Heart left ventricle (tissue), 16 donors: ENCODE results near the gene ARPIN. TPM values are rescaled to one million over a fixed set of nuclear protein-coding genes. Genes with fewer than 3 reads are reported as not detected.
"Not testable (repeated sequence)": the region's sequence is repeated elsewhere in the genome, so short reads cannot be mapped to it uniquely, and the experiment has no call there.

Experiments used
- ATAC-seq, 4 donors: fragments of 200-7000 bp; cut with Tn5 transposase; one replicate each; pipeline ENCODE4 v1.9.1; 2020 to 2022; ENCODE audit warnings: moderate library complexity in 4 of 4, mild to moderate bottlenecking in 3 of 4, moderate number of reproducible peaks in 1 of 4
- DNase-seq, 5 donors: peaks; one replicate each; pipeline ENCODE4 v3.0.0-alpha.2; 2020
- H3K27ac ChIP-seq, 12 donors: fragments of 200-600 bp; sonication (generic) in 4 of 12; one replicate each; pipeline versions ENCODE4 v1.5.0 to v1.8.0; 2016 to 2022; ENCODE audit warnings: mild to moderate bottlenecking in 2 of 12
- H3K27me3 ChIP-seq, 9 donors: fragments of 200-600 bp; sonication (generic) in 2 of 9; one replicate each; pipeline versions ENCODE4 v1.5.1 to v1.8.0; 2016 to 2022; ENCODE audit warnings: mild to moderate bottlenecking in 3 of 9
- H3K36me3 ChIP-seq, 9 donors: fragments of 200-600 bp; sonication (generic) in 2 of 9; one replicate each; pipeline versions ENCODE4 v1.5.0 to v1.8.0; 2018 to 2022; ENCODE audit warnings: mild to moderate bottlenecking in 2 of 9
- H3K4me1 ChIP-seq, 12 donors: fragments of 200-600 bp; sonication (generic) in 4 of 12; one replicate each; pipeline versions ENCODE4 v1.5.0 to v1.8.0; 2016 to 2022; ENCODE audit warnings: mild to moderate bottlenecking in 3 of 12
- H3K4me3 ChIP-seq, 12 donors: fragments of 200-600 bp; sonication (generic) in 4 of 12; one replicate each; pipeline versions ENCODE4 v1.5.0 to v1.8.0; 2017 to 2022; ENCODE audit warnings: mild to moderate bottlenecking in 9 of 12, moderate library complexity in 4 of 12
- H3K9me3 ChIP-seq, 12 donors: fragments of 200-600 bp; sonication (generic) in 4 of 12; one replicate each; pipeline versions ENCODE4 v1.5.0 to v1.8.0; 2016 to 2022; ENCODE audit warnings: mild to moderate bottlenecking in 1 of 12
- CTCF ChIP-seq, 12 donors: fragments of 200-600 bp; sonication (generic) in 4 of 12; IDR thresholded peaks; one replicate each; pipeline versions ENCODE4 v1.5.0 to v1.8.0; 2018 to 2022; ENCODE audit warnings: antibody characterized with exemption in 12 of 12, mild to moderate bottlenecking in 5 of 12
- POLR2A ChIP-seq, 2 donors: fragments of 450-650 bp; IDR thresholded peaks; one replicate each; pipeline ENCODE4 v1.6.1; 2017; ENCODE audit warnings: antibody characterized with exemption in 2 of 2, mild to moderate bottlenecking in 2 of 2, moderate library complexity in 2 of 2
- WGBS, 4 donors: extraction: QIAGEN DNeasy Blood & Tissue Kit in 2 of 4; methylation state at CpG; one replicate each; pipeline versions ENCODE4 v1.1.5 to v1.1.7; 2013 to 2018; 5-methylcytosine and 5-hydroxymethylcytosine counted together
- intact Hi-C, 10 donors: fragments of 100-400 bp; cut with DNase I; formaldehyde crosslinking; loops; one replicate each; pipeline versions ENCODE4 v1.11.1 to v1.14.2; 2022
- polyA plus RNA-seq, 2 donors: library from polyadenylated mRNA; stranded (reverse); fragments of 200-250 nt; gene quantifications; one replicate each; pipeline ENCODE4 v1.2.3, GENCODE V29; 2013
- total RNA-seq, 9 donors: library from RNA; depleted of rRNA in 2 of 9; stranded (reverse); fragments of >200 nt in 2 of 9; fragmentation: NEBNext Ultra II Directional in 3 of 9; extraction: Animal tissue kit (Norgen Biotek cat#: 25700) in 3 of 9; gene quantifications; one replicate each; pipeline versions ENCODE4 v1.1.0 to v1.2.4, GENCODE V29; 2016 to 2023
- donor health status: ischemic (EF 13 %, LVEDD 7.1; RV severe dilation, severe dysfunction).
- donor health status: healthy with polysubstance abuse.
- donor health status: DM: no; HTN: yes; CAD: no.
- donor health status: DM: no; HTN: no; CAD: no.
- donor health status: ischemic (EF 25% LVEDD 6.9; RV normal size, moderate dysfunction).
- donor health status: ischemic (EF 25% LVEDD 5.7; RV mildly dilated, moderate dysfunction).
- donor health status: healthy.
- donor health status: DM: yes; HTN: yes; CAD: no.
- donor health status: ischemic (EF 35%, LVEDD 5.7; RV mildly dilated, moderate dysfunction).
- donor health status: nonischemic (EF 11% LVEDD 7.7; RV severe dilation, severe dysfunction).
- donor health status: DM: yes; HTN: yes; CAD: no.
- donor health status: PGD.
- donor health status: ischemic (EF 29% LVEDD 5.4; RV normal size, mild dysfunction).
- donor health status: nonischemic (EF 23%, LVEDD 6.1; RV moderate dilation, normal function).

Gene ARPIN
- total and polyA plus RNA-seq, 11 donors = 7.3 to 15.3 (median 11.5) TPM

GRCh38 chr15:89855948-89856347, 56.8 kb downstream of the ARPIN start:
- intact Hi-C loops = no loop called here
- Histone ChIP-seq H3K9me3 (no peaks in the 10 kb centered on the region), H3K27me3 (no peaks in the 10 kb centered on the region), H3K4me3 (no peak overlapping the region), H3K27ac (no peak overlapping the region), H3K4me1 (peaks cover 0 to 27% (median 0%) of the 10 kb centered on the region in 12 donors), H3K36me3 (peaks cover 0 to 53% (median 44%) of the 10 kb centered on the region in 9 donors)
- TF ChIP-seq CTCF (IDR thresholded peaks at IDR 0.05) (no peak), POLR2A (IDR thresholded peaks at IDR 0.05) (no peak)
- no peak for ATAC-seq
- WGBS, 4 donors = 86 to 98% (median 97%) methylated on average over 3 of the region's 3 CpGs
- no peak for DNase-seq

- DNase-seq, H3K27ac ChIP-seq, H3K4me3 ChIP-seq, H3K27me3 ChIP-seq, intact Hi-C loops, H3K9me3 ChIP-seq, ATAC-seq: not testable (repeated sequence)
- peaks cover 0 to 48% (median 40%) of the 10 kb centered on the region in 9 donors for H3K36me3 ChIP-seq
- WGBS, 4 donors = 92 to 95% (median 94%) methylated on average over 6 to 15 of the region's 17 CpGs
- H3K4me1 ChIP-seq = peaks cover 0 to 23% (median 0%) of the 10 kb centered on the region in 12 donors
Observed at GRCh38 chr15:89854863-89855262, 57.9 kb downstream of the ARPIN start.

GRCh38 chr15:89852342-89852995, 60.3 kb downstream of the ARPIN start:
- no peak overlapping the region for H3K4me3 ChIP-seq
- no peaks in the 10 kb centered on the region for H3K9me3 ChIP-seq
- ATAC-seq (peak in 1 of 4 donors; percentile 59), DNase-seq (no peak)
- no peaks in the 10 kb centered on the region for H3K27me3 ChIP-seq
- H3K36me3 ChIP-seq = peaks cover 0 to 51% (median 43%) of the 10 kb centered on the region in 9 donors
- H3K4me1 ChIP-seq = peaks cover 0 to 47% (median 0%) of the 10 kb centered on the region in 12 donors
- 85 to 95% (median 92%) methylated on average over 3 of the region's 3 CpGs for WGBS, 4 donors
- intact Hi-C loops = no loop called here
- H3K27ac ChIP-seq = peak overlapping the region in 1 of 12 donors; percentile 29
- TF ChIP-seq POLR2A (IDR thresholded peaks at IDR 0.05) (no peak), CTCF (IDR thresholded peaks at IDR 0.05) (no peak)

- WGBS, 4 donors = 90 to 98% (median 92%) methylated on average over 5 of the region's 5 CpGs
- intact Hi-C loops = no loop called here
- Histone ChIP-seq H3K27ac (peak overlapping the region in 1 of 12 donors; percentile 29), H3K27me3 (no peaks in the 10 kb centered on the region), H3K4me1 (peaks cover 0 to 51% (median 0%) of the 10 kb centered on the region in 12 donors), H3K4me3 (no peak overlapping the region), H3K36me3 (peaks cover 0 to 54% (median 43%) of the 10 kb centered on the region in 9 donors), H3K9me3 (no peaks in the 10 kb centered on the region)
- ATAC-seq (no peak), DNase-seq (no peak)
- TF ChIP-seq POLR2A (IDR thresholded peaks at IDR 0.05) (no peak), CTCF (IDR thresholded peaks at IDR 0.05) (no peak)
Observed at GRCh38 chr15:89851673-89852341, 60.9 kb downstream of the ARPIN start.
